ENCODE data around the gene ZNF722.
A peak's percentile ranks its signal among the peaks of the same experiment; 100 is the strongest.
"Not testable (repeated sequence)": the region's sequence is repeated elsewhere in the genome, so short reads cannot be mapped to it uniquely, and the experiment has no call there.

The ZNF722 gene

DNA sequence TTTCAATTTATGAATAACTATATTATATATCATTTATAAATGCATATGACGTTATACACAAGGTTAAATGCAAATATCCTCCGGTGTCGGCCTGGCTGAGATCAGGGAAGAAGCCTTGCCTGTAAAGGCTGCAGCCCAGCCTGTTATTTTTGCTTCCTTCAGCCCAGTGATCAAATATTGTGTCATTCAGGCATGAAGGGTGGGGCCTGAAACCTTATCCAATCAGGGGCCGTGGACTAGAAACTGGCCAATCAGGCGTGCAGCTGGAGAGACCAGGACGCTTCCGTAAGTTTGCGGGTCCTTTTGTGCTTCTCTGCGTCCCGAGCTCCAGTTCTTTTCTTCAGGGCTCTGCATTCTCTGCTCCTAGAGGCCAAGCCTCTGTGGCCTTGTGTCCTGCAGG is at the start of gene ZNF722:
TSS of gene ZNF722 (plus strand) at position 301 of the 400 bp plus-strand sequence. CDS start 113 bp downstream, outside the sequence.
- no peak for DNase-seq (ENCODE audit: low read depth in 2 of 2)

DNA sequence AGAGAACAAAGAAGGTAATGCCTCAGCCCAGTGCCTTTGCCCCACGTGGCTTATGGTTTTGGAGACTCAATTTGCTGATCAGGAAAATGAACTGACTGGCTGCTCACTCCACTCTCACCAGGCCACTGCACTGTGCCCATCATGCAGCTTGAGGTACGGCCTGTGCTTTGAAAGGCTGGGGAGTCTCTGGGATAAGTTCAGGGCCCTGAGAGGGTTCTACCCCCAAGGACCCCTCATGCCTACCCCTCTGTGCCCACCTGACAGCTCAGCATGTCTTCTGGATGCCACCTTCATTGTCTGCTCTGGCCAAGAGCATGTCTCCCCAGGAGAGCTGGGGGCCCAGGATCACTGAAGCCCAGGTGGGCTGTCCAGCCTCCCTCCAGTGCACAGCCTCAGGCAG is 45.5 kb upstream of the ZNF722 start:
- no peak for DNase-seq (ENCODE audit: low read depth in 2 of 2)

DNA sequence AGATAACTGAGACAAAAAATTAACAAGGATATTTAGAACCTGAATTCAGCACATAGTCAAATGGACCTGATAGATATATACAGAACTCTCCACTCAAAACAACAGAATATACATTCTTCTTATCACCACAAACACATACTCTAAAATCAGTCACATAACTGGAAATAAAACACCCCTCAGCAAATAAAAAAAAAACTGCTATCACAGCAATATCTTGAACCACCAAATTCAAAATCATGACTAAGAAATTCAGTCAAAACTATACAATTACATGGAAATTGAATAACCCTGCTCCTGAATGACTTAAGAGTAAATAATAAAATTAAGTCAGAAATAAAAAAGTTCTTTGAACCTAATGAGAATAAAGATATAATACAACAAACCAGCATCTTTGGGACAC is 30.0 kb upstream of the ZNF722 start:
- DNase-seq (ENCODE audit: low read depth in 2 of 2): no peak

DNA sequence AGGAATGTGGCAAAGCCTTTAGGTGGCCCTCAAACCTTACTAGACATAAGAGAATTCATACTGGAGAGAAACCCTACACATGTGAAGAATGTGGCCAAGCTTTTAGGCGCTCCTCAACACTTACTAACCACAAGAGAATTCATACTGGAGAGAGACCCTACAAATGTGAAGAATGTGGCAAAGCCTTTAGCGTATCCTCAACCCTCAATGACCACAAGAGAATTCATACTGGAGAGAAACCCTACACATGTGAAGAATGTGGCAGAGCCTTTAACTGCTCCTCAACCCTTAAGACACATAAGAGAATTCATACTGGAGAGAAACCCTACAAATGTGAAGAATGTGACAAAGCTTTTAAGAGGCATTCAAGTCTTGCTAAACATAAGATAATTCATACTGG is 16.8 kb downstream of the ZNF722 start:
- not testable (repeated sequence) for DNase-seq (ENCODE audit: low read depth in 2 of 2)

DNA sequence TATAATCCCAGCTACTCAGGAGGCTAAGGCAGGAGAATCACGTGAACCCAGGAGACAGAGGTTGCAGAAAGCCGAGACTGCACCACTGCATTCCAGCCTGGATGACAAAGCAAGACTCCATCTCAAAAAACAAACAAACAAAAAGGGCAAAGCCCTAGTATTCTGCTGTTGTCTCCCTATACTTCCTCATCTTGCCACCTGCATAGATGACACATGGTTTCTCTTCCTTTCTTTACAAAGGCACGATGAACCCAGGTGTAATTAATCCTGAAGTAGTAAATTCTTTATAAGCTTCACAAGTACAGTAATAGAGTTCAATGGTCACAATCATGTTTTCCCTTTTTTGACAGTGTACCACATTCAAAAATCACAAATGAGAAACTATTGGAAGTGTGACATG is 36.7 kb downstream of the ZNF722 start:
- DNase-seq (ENCODE audit: low read depth in 2 of 2): no peak

DNA sequence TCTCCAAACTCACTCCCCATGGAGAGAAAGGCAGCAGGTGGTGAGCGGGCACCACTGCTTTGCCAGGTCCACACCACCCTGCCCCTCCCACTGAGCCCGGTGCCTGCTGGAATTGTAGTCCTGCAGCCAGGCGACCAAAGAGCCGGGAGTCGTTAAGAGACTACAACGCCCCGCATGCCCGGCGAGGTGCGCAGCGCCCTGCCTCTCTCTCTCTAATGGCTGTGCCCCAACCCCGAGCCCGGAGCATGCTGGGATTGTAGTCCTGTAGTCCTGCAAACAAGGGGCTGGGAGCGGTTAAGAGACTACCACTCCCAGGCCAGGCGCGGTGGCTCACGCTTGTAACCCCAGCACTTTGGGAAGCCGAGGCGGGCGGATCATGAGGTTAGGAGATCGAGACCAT is 38.4 kb downstream of the ZNF722 start:
- no peak for DNase-seq (ENCODE audit: low read depth in 2 of 2)

DNA sequence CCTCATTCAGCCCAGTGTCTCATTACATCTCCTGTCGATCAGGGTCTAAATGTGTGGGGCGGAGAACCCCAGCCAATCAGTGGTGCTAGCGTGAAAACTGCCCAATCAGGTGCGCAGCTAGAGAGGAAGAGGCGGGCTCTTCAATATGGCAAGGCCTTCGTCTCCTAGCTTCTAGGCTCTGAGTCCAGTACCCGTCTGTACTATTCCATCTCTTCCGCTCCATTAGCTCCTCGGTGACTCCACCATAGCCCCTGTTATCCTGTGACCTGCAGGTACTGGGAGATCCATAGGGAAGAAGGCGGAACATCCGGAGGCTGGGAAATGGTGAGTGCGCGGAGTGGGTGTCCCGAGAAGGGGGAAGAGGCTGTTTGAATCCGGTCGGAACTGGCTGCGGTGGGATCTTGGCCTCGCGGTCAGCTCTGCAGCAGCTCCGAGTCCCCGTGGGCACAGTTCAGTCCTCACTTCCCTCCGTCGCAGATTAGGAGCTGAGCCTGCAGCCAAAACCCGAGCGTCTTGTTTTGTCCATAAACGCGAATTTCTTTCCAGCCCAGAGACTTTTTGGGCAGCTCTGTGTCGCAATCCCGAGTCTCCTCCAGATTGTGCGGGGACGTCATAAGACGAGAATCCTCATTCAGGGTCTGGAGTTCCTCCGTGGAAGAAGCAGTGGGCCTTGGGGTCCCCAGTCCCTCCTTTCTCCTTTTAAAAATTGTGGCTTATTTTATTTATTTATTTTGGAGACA is 46.8 kb downstream of the ZNF722 start, which contains the start of gene ZNF727:
TSS of gene ZNF727 (plus strand) at position 134 of the 740 bp plus-strand sequence. CDS start at position 322, 188 bp downstream.
- peak in 1 of 2 donors; percentile 5 for DNase-seq (ENCODE audit: low read depth in 2 of 2)

DNA sequence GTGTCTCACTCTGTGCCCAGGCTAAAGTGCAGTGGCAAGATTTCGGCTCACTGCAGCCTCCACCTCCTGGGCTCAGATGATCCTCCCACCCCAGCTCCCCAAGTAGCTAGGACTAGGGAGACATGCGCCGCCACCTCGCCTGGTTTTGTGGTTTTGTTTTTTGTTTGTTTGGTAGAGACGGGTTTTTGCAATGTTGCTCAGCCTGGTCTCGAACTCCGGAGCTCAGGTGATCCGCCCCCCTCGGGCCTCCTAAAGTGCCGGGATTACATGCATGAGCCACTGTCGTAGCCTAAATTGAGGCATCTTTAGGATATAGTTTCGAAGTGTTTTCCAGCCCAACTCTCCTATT is 47.4 kb downstream of the ZNF722 start:
- DNase-seq (ENCODE audit: low read depth in 2 of 2): no peak
